ENCODE results near the gene GIGYF2.

GRCh38 chr2:232698556-232699091, 1.5 kb downstream of the GIGYF2 start:
- no peak for TF ChIP-seq CTCF (IDR thresholded peaks at IDR 0.05)
- TF ChIP-seq POLR2A (IDR thresholded peaks at IDR 0.05), result no peak

All from heart left ventricle (tissue), 13 donors.